GM23338 (cell line): ENCODE data around the gene TTC33. TPM values are rescaled to one million over a fixed set of nuclear protein-coding genes. Genes with fewer than 3 reads are reported as not detected.
A peak's percentile ranks its signal among the peaks of the same experiment; 100 is the strongest.

Experiments used
- ATAC-seq: fragments of 200-7000 bp; cut with Tn5 transposase; 3 replicates; pipeline ENCODE4 v1.9.1; 2020
- DNase-seq: peaks from one replicate; pipeline ENCODE4 v3.0.0-alpha.2; 2015; ENCODE audit warnings: low spot score
- H2AFZ ChIP-seq: fragments of 200-600 bp; sonication (generic); 2 replicates; pipeline ENCODE4 v1.8.0; 2016; ENCODE audit warnings: antibody characterized with exemption, mild to moderate bottlenecking, moderate library complexity
- H3F3A ChIP-seq: fragments of 200-600 bp; sonication (generic); replicated peaks from 2 replicates; pipeline ENCODE4 v1.8.0; 2017; ENCODE audit warnings: antibody characterized with exemption, mixed run types, low read depth
- H3K27ac ChIP-seq: fragments of 200-600 bp; sonication (generic); 2 replicates; pipeline ENCODE4 v1.6.1; 2016; ENCODE audit warnings: low read depth
- H3K27me3 ChIP-seq: fragments of 200-600 bp; sonication (generic); 2 replicates; pipeline ENCODE4 v1.8.0; 2016; ENCODE audit warnings: mild to moderate bottlenecking, mixed run types, moderate library complexity; ENCODE audit not compliant: insufficient read depth
- H3K36me3 ChIP-seq: fragments of 200-600 bp; sonication (generic); 2 replicates; pipeline ENCODE4 v1.8.0; 2016; ENCODE audit warnings: mild to moderate bottlenecking; ENCODE audit not compliant: insufficient read depth
- H3K4me1 ChIP-seq: fragments of 200-600 bp; sonication (generic); 2 replicates; pipeline ENCODE4 v1.8.0; 2016; ENCODE audit warnings: mild to moderate bottlenecking, moderate library complexity; ENCODE audit not compliant: insufficient read depth
- H3K4me2 ChIP-seq: fragments of 200-600 bp; sonication (generic); 2 replicates; pipeline ENCODE4 v1.7.1; 2017; ENCODE audit warnings: mixed run types
- H3K4me3 ChIP-seq: fragments of 200-600 bp; sonication (generic); 2 replicates; pipeline ENCODE4 v1.6.1; 2016; ENCODE audit warnings: mixed run types
- H3K79me2 ChIP-seq: fragments of 200-600 bp; sonication (generic); replicated peaks from 2 replicates; pipeline ENCODE4 v1.8.0; 2017; ENCODE audit warnings: mild to moderate bottlenecking; ENCODE audit not compliant: insufficient read depth
- H3K9me2 ChIP-seq: fragments of 200-600 bp; sonication (generic); 2 replicates; pipeline ENCODE4 v1.8.0; 2017; ENCODE audit not compliant: insufficient read depth
- H4K20me1 ChIP-seq: fragments of 200-600 bp; sonication (generic); replicated peaks from 2 replicates; pipeline ENCODE4 v1.8.0; 2017; ENCODE audit warnings: mild to moderate bottlenecking; ENCODE audit not compliant: insufficient read depth
- H3K27ac Mint-ChIP-seq: 2 replicates; pipeline ENCODE4 v1.8.0; 2020; ENCODE audit warnings: inconsistent platforms, mild to moderate bottlenecking, moderate library complexity, mixed read lengths
- H3K27me3 Mint-ChIP-seq: 3 replicates; pipeline ENCODE4 v1.8.0; 2022; ENCODE audit warnings: low read depth, mild to moderate bottlenecking, moderate library complexity, mixed read lengths, inconsistent platforms; ENCODE audit not compliant: insufficient read depth, poor library complexity
- H3K36me3 Mint-ChIP-seq: 3 replicates; pipeline ENCODE4 v1.8.0; 2021; ENCODE audit warnings: low read depth, mild to moderate bottlenecking, inconsistent platforms, moderate library complexity, mixed read lengths
- H3K4me1 Mint-ChIP-seq: 3 replicates; pipeline ENCODE4 v1.8.0; 2020; ENCODE audit warnings: mild to moderate bottlenecking, inconsistent platforms, mixed read lengths
- H3K4me3 Mint-ChIP-seq: 3 replicates; pipeline ENCODE4 v1.8.0; 2021; ENCODE audit warnings: moderate library complexity, mild to moderate bottlenecking, inconsistent platforms, mixed read lengths
- H3K9me3 Mint-ChIP-seq: 3 replicates; pipeline ENCODE4 v1.8.0; 2020; ENCODE audit warnings: moderate library complexity, mild to moderate bottlenecking, inconsistent platforms, mixed read lengths
- CREB1 ChIP-seq: fragments of 250-450 bp; sonication (Bioruptor Pico); IDR thresholded peaks from 2 replicates; pipeline ENCODE4 v1.5.0; 2020; ENCODE audit warnings: low read depth, mild to moderate bottlenecking, moderate library complexity
- CTCF ChIP-seq, 2 experiments: fragments of 200-600 bp in 1 of 2; sonication (generic) in 1 of 2; conservative IDR thresholded peaks; 2 replicates each; pipeline versions ENCODE4 v1.5.1 to v1.6.1; 2016 to 2017; ENCODE audit warnings: antibody characterized with exemption in 2 of 2, low read depth in 2 of 2, mild to moderate bottlenecking in 2 of 2, moderate library complexity in 1 of 2
- ETS1 ChIP-seq: IDR thresholded peaks from 2 replicates; pipeline ENCODE4 v1.6.1; 2016; ENCODE audit warnings: antibody characterized with exemption
- EZH2 ChIP-seq: fragments of 200-600 bp; sonication (generic); IDR thresholded peaks from one replicate; pipeline ENCODE4 v1.8.0; 2017; ENCODE audit warnings: antibody characterized with exemption, mild to moderate bottlenecking, low read depth; ENCODE audit not compliant: unreplicated experiment
- JUNB ChIP-seq: IDR thresholded peaks from one replicate; pipeline ENCODE4 v1.6.1; 2016; ENCODE audit warnings: antibody characterized with exemption; ENCODE audit not compliant: unreplicated experiment
- NANOG ChIP-seq: IDR thresholded peaks from 2 replicates; pipeline ENCODE4 v1.6.1; 2016; ENCODE audit warnings: antibody characterized with exemption, borderline replicate concordance
- POLR2AphosphoS5 ChIP-seq: IDR thresholded peaks from 2 replicates; pipeline ENCODE4 v1.6.1; 2016; ENCODE audit warnings: antibody characterized with exemption, low read depth
- REST ChIP-seq: IDR thresholded peaks from one replicate; pipeline ENCODE4 v1.6.1; 2018; ENCODE audit warnings: antibody characterized with exemption; ENCODE audit not compliant: unreplicated experiment
- polyA plus RNA-seq: library from polyadenylated mRNA; unstranded; fragments of >200 nt; fragmentation: Nextera tagmentation; extraction: Ambion mirVana; gene quantifications from 2 replicates; pipeline ENCODE4 v1.2.1, GENCODE V29; 2016
- total RNA-seq: library from RNA; depleted of rRNA; stranded (reverse); fragments of >200 nt; shearing (Covaris generic); gene quantifications from 2 replicates; pipeline ENCODE4 v1.2.3, GENCODE V29; 2014

Gene TTC33
- total and polyA plus RNA-seq, 2 experiments from 2014 or later: 4.1 to 11.5 TPM

- no peak for TF ChIP-seq CREB1 (CRISPR knock-in tag)
- no peak for TF ChIP-seq REST
- no peak for TF ChIP-seq JUNB
- no peak for TF ChIP-seq EZH2
- TF ChIP-seq POLR2AphosphoS5: no peak
Measured at GRCh38 chr5:40540301-40540700, 215.5 kb downstream of the TTC33 start (continued).

GRCh38 chr5:40524677-40525076, 231.1 kb downstream of the TTC33 start:
- ATAC-seq (no peak), DNase-seq (no peak)
- Histone ChIP-seq H3K4me3 (no peak overlapping the region), H3K27me3 (no peaks in the 10 kb centered on the region), H3K27ac (no peak overlapping the region), H3F3A (no peaks in the 10 kb centered on the region), H3K36me3 (no peaks in the 10 kb centered on the region), H2AFZ (no peak overlapping the region), H3K4me2 (peak overlapping the region; percentile 24), H4K20me1 (no peaks in the 10 kb centered on the region), H3K9me2 (no peaks in the 10 kb centered on the region), H3K79me2 (no peaks in the 10 kb centered on the region), H3K4me1 (0 out of 2 replicates have a peak, but pooled peaks cover 5% of the 10 kb centered on the region)
- Mint-ChIP-seq H3K9me3 (no peaks in the 10 kb centered on the region), H3K4me3 (no peak overlapping the region), H3K36me3 (no peaks in the 10 kb centered on the region), H3K27me3 (no peaks in the 10 kb centered on the region), H3K27ac (peak overlapping the region; percentile 65; the same call in 1 of the 2 replicates), H3K4me1 (peaks cover 14% of the 10 kb centered on the region)
- peak; percentile 20; the same call in 1 of the 2 replicates for TF ChIP-seq NANOG
- TF ChIP-seq CTCF (conservative IDR thresholded peaks at IDR 0.05; ENCODE audit: low read depth in 2 of 2): no peak

GRCh38 chr5:40521925-40522324, 233.8 kb downstream of the TTC33 start:
- Histone ChIP-seq H3K36me3 (no peaks in the 10 kb centered on the region), H3K9me2 (peaks cover 5% of the 10 kb centered on the region; the same call in 1 of the 2 replicates), H3K27ac (no peak overlapping the region), H4K20me1 (no peaks in the 10 kb centered on the region), H3F3A (no peaks in the 10 kb centered on the region), H3K4me3 (no peak overlapping the region), H3K79me2 (no peaks in the 10 kb centered on the region), H2AFZ (no peak overlapping the region), H3K4me1 (0 out of 2 replicates have a peak, but pooled peaks cover 5% of the 10 kb centered on the region), H3K4me2 (no peak overlapping the region), H3K27me3 (no peaks in the 10 kb centered on the region)
- no peaks in the 10 kb centered on the region for H3K9me3 Mint-ChIP-seq
- no peak for TF ChIP-seq ETS1
- TF ChIP-seq POLR2AphosphoS5: no peak
- DNase-seq (no peak), ATAC-seq (no peak)
- no peak overlapping the region for H3K27ac Mint-ChIP-seq
- H3K27me3 Mint-ChIP-seq: no peaks in the 10 kb centered on the region
- no peak overlapping the region for H3K4me3 Mint-ChIP-seq
- no peaks in the 10 kb centered on the region for H3K36me3 Mint-ChIP-seq
- peaks cover 14% of the 10 kb centered on the region for H3K4me1 Mint-ChIP-seq
